ENCODE data around the gene TMEM212.

DNA sequence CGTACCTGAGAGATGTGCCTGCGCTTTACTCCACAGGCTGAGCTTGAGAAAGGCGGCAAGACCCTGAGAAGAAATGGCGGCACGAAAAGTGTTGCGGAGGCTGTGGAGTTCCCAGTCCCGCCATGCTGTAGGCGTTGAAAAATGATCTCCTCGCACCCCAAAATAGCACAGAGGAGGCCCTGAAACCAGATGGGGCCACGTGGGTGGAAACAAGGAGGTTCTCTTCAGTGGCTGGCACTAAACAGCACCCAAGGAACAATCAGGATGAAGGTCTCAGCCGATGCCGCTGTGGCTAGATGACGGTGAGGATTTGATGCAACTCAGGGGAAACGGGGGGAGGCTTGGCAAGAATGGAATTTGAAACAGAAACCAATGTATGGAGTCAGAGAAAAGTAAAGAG lies 57.3 kb downstream of the TMEM212 start:
- TF ChIP-seq, protein P1, sequence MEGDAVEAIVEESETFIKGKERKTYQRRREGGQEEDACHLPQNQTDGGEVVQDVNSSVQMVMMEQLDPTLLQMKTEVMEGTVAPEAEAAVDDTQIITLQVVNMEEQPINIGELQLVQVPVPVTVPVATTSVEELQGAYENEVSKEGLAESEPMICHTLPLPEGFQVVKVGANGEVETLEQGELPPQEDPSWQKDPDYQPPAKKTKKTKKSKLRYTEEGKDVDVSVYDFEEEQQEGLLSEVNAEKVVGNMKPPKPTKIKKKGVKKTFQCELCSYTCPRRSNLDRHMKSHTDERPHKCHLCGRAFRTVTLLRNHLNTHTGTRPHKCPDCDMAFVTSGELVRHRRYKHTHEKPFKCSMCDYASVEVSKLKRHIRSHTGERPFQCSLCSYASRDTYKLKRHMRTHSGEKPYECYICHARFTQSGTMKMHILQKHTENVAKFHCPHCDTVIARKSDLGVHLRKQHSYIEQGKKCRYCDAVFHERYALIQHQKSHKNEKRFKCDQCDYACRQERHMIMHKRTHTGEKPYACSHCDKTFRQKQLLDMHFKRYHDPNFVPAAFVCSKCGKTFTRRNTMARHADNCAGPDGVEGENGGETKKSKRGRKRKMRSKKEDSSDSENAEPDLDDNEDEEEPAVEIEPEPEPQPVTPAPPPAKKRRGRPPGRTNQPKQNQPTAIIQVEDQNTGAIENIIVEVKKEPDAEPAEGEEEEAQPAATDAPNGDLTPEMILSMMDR (conservative IDR thresholded peaks at IDR 0.05; ENCODE audit: low read length) = no peak
- TF ChIP-seq EZH2phosphoT487 (IDR thresholded peaks at IDR 0.05; ENCODE audit: borderline replicate concordance) = no peak
